DND-41 (cell line): ENCODE results near the gene UQCRH.
A peak's percentile ranks its signal among the peaks of the same experiment; 100 is the strongest.

Experiments
- ATAC-seq: fragments of 200-7000 bp; cut with Tn5 transposase; 3 replicates; pipeline ENCODE4 v1.9.1; 2021; ENCODE audit warnings: low read depth; ENCODE audit not compliant: insufficient read depth
- DNase-seq: peaks from one replicate; pipeline ENCODE4 v3.0.0-alpha.2; 2020
- H2AFZ ChIP-seq: 2 replicates; pipeline ENCODE4 v1.6.0; 2012; ENCODE audit warnings: low read depth, low read length
- H3K27ac ChIP-seq: 2 replicates; pipeline ENCODE4 v1.5.1; 2012; ENCODE audit warnings: low read length, inconsistent platforms
- H3K27me3 ChIP-seq: fragments of 200-600 bp; sonication (generic); 2 replicates; pipeline ENCODE4 v1.6.0; 2012; ENCODE audit warnings: low read length, mild to moderate bottlenecking, inconsistent platforms; ENCODE audit not compliant: insufficient read depth, poor library complexity
- H3K36me3 ChIP-seq: 2 replicates; pipeline ENCODE4 v1.5.1; 2012; ENCODE audit warnings: low read length, inconsistent platforms; ENCODE audit not compliant: insufficient read depth
- H3K4me1 ChIP-seq: 2 replicates; pipeline ENCODE4 v1.5.1; 2012; ENCODE audit warnings: mild to moderate bottlenecking, low read length; ENCODE audit not compliant: insufficient read depth
- H3K4me2 ChIP-seq: 2 replicates; pipeline ENCODE4 v1.6.0; 2012; ENCODE audit warnings: mild to moderate bottlenecking, moderate library complexity, low read length, inconsistent platforms; ENCODE audit not compliant: insufficient read depth
- H3K4me3 ChIP-seq, 2 experiments: fragments of 200-600 bp in 1 of 2; shearing (Covaris generic) in 1 of 2; 2 replicates each; pipeline ENCODE4 v1.5.1; 2012 to 2016; ENCODE audit warnings: inconsistent platforms in 2 of 2, low read length in 2 of 2, mild to moderate bottlenecking in 2 of 2, low read depth in 1 of 2, moderate library complexity in 1 of 2
- H3K79me2 ChIP-seq: 2 replicates; pipeline ENCODE4 v1.6.0; 2012; ENCODE audit warnings: low read length, inconsistent platforms; ENCODE audit not compliant: insufficient read depth
- H3K9ac ChIP-seq: 2 replicates; pipeline ENCODE4 v1.6.0; 2012; ENCODE audit warnings: low read depth, mild to moderate bottlenecking, inconsistent platforms, low read length, moderate library complexity
- H3K9me3 ChIP-seq: 2 replicates; pipeline ENCODE4 v1.5.1; 2012; ENCODE audit warnings: low read length, moderate library complexity, mild to moderate bottlenecking, inconsistent platforms; ENCODE audit not compliant: insufficient read depth, severe bottlenecking
- H4K20me1 ChIP-seq: 2 replicates; pipeline ENCODE4 v1.6.0; 2012; ENCODE audit warnings: low read length; ENCODE audit not compliant: insufficient read depth
- CTCF ChIP-seq: IDR thresholded peaks from 2 replicates; pipeline ENCODE4 v1.5.1; 2012; ENCODE audit warnings: borderline replicate concordance, low read length, moderate library complexity, mild to moderate bottlenecking; ENCODE audit not compliant: poor library complexity, severe bottlenecking; ENCODE audit errors: extremely low read depth
- EZH2 ChIP-seq: IDR thresholded peaks from 3 replicates; pipeline ENCODE4 v1.6.1; 2012; ENCODE audit warnings: borderline replicate concordance, low read depth, mild to moderate bottlenecking, moderate library complexity, low read length, inconsistent platforms; ENCODE audit not compliant: severe bottlenecking

UQCRH gene

GRCh38 chr1:46340404-46341221 lies 37.1 kb downstream of the UQCRH start, which contains the start of gene NSUN4:
Gene NSUN4 (plus strand): TSS chr1:46340807. CDS start chr1:46340827, 20 bp downstream.
- H3K27me3 ChIP-seq: no peaks in the 10 kb centered on the region
- peak within 1 kb of the TSS; percentile 82 to 87 for H3K4me3 ChIP-seq
- peaks cover 50% of the 10 kb centered on the region for H3K79me2 ChIP-seq
- peaks cover 33% of the 10 kb centered on the region for H4K20me1 ChIP-seq
- H3K36me3 ChIP-seq: peaks cover 42% of the 10 kb centered on the region
- no peaks in the 10 kb centered on the region for H3K9me3 ChIP-seq
- H3K4me2 ChIP-seq: peak within 1 kb of the TSS; percentile 99
- peak; percentile 93 for TF ChIP-seq CTCF
- TF ChIP-seq EZH2: no peak
- peak within 1 kb of the TSS; percentile 99 for H3K27ac ChIP-seq
- peak; percentile 92 for DNase-seq
- H2AFZ ChIP-seq: peak within 1 kb of the TSS; percentile 96
- peak; percentile 94 for ATAC-seq
- peak within 1 kb of the TSS; percentile 93 for H3K9ac ChIP-seq
- H3K4me1 ChIP-seq: peaks cover 42% of the 10 kb centered on the region

GRCh38 chr1:46341222-46342083 lies 38.0 kb downstream of the UQCRH start:
- Histone ChIP-seq H3K4me1 (peaks cover 42% of the 10 kb centered on the region), H3K4me2 (peak overlapping the region; percentile 99), H3K79me2 (peaks cover 50% of the 10 kb centered on the region), H2AFZ (peak overlapping the region; percentile 96), H3K9ac (peak overlapping the region; percentile 93), H3K9me3 (no peaks in the 10 kb centered on the region), H3K27me3 (no peaks in the 10 kb centered on the region), H4K20me1 (peaks cover 33% of the 10 kb centered on the region), H3K27ac (peak overlapping the region; percentile 99), H3K36me3 (peaks cover 43% of the 10 kb centered on the region), H3K4me3 (peak overlapping the region; percentile 82 to 87; a peak in 3 of 4 replicates)
- TF ChIP-seq CTCF (no peak), EZH2 (no peak)
- ATAC-seq (no peak), DNase-seq (no peak)

GRCh38 chr1:46342084-46342656 lies 38.7 kb downstream of the UQCRH start:
- no peaks in the 10 kb centered on the region for H3K27me3 ChIP-seq
- H3K36me3 ChIP-seq: peaks cover 50% of the 10 kb centered on the region
- ATAC-seq (no peak), DNase-seq (no peak)
- peaks cover 50% of the 10 kb centered on the region for H3K79me2 ChIP-seq
- H3K9me3 ChIP-seq: no peaks in the 10 kb centered on the region
- H3K4me2 ChIP-seq: peak overlapping the region; percentile 99
- H2AFZ ChIP-seq: no peak overlapping the region
- peak overlapping the region; percentile 99; the same call in 1 of the 2 replicates for H3K27ac ChIP-seq
- peak overlapping the region; percentile 93; the same call in 1 of the 2 replicates for H3K9ac ChIP-seq
- peak overlapping the region in 1 of 2 experiments; percentile 87; a peak in 2 of 4 replicates for H3K4me3 ChIP-seq
- peaks cover 42% of the 10 kb centered on the region for H3K4me1 ChIP-seq
- peaks cover 33% of the 10 kb centered on the region for H4K20me1 ChIP-seq
- TF ChIP-seq CTCF: peak; percentile 52
- TF ChIP-seq EZH2: no peak
